ENCODE results near the gene POU2F1. TPM values are rescaled to one million over a fixed set of nuclear protein-coding genes. Genes with fewer than 3 reads are reported as not detected.

Gene POU2F1
- total RNA-seq, 1 donor from 2014 or later = 4.7 TPM

DNA sequence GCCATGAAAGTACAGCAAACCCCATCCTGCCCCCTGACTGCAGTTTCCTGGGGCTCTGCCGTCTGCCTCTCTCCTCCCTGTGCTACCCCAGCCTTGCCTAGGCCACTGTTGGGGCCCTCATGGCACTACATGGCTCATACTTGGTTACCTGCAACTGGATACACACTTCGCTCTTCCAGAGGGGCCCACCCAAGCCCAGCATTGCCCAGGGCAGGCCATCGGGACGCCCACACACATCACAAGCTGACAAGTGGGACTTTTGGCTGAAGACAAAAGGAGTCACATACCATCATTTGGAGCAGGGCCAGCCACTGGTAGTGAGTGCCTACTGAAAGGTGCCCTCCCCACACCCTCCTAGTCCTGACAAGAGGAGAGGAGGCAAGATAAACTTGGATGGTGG lies 214.8 kb downstream of the POU2F1 start:
- DNase-seq (ENCODE audit: low spot score) = no peak
- ATAC-seq = no peak

DNA sequence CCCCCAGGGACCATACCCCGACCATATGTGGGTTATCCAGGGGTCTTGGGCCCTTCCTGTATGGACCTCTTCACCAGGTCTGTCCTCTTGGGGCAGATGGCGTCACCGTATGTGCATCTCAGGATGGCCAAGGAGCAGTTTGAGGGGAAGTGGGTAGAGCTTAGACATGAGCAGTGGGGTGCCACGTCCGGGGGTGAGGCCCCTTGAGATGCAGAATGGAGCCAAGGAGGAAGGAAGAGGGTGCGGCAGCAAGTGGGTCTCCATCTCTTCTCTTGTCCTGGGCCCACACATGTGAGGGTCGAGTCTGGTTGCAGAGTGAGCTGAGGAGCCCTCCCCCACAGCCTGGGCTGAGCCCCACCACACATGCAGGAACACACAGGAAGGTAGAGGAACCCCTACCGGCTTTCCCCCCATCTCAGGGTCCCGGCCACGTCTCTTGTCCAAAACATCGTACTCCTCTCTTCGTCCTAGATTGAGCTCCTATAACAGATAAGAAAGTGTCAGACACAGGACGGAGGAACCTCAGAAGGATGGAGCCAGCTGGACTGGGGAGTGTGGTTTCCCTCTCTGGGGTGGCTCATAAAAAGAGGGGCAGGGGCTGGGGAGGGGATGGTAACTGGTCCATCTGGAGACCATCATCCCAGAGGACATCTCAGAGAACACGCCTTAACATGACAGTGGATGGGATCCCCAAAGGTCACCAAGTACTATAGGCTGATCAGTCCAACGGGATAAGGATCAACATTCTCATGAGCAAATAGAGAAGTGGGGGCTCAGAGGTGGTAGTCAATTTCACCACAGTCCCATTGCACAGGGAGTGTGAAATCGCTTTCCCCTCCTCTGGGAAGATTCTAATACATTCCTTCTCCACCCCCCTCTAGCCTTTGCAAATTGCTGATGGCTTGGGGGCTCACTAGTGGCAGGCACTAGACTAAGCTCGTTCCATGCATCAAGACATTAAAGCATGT lies 217.8 kb downstream of the POU2F1 start:
- ATAC-seq = no peak

DNA sequence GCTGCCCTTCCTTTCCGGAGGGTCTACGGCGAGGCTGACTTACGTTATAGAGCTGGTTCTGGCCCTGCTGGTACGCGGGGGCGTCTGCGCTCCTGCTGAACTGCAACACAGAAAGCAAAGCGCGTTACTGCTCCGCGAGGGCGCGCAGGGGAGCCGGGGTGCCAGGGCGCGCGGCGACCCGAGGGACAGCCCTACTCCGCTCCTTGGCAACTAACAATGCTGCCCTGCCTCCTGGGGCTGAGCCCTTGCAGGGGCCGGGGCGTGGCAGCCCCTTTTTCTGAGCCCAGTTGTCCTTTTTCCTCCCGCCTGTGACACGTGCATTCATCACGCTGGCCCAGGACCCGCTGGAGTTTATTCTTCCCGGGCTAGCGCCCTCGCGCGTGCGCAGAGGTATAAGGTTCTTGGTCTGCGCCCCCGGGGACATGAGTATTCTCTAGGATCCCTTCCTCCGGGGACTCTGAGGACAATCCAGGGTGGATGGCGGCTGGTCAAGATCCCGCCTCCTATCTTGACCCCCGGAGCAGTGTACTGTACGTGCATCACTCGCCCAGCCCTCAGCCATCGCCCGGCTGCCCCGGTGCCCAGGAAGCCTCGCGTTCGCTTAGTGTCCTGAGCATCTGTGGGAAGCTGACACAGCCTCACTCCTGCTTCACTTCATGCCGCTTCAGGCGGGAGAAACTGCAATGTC lies 218.8 kb downstream of the POU2F1 start:
- DNase-seq (ENCODE audit: low spot score) = no peak
- ATAC-seq = peak; percentile 52

More for the DNA sequence above, 217.8 kb downstream of the POU2F1 start:
- DNase-seq (ENCODE audit: low spot score) = no peak

DNA sequence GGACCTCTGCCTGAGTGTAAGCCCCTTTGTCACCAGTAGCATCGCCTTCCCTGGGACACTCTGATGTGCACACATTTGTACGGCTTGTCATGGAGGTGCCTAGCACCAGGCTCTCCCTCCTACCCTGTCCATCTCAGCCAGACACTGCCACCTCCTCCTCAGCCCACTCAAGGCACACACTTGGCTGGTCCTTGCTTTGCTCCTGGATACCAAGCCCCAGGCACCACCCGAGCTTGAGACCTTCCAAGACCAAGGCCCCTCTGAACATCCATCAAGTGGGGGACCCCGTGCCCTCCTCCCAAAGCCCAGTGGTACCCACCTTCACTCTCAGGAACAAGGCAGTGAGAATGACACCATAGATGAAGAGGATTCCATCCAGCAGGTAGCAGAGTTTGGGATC lies 219.7 kb downstream of the POU2F1 start:
- no peak for DNase-seq (ENCODE audit: low spot score)
- ATAC-seq = no peak

DNA sequence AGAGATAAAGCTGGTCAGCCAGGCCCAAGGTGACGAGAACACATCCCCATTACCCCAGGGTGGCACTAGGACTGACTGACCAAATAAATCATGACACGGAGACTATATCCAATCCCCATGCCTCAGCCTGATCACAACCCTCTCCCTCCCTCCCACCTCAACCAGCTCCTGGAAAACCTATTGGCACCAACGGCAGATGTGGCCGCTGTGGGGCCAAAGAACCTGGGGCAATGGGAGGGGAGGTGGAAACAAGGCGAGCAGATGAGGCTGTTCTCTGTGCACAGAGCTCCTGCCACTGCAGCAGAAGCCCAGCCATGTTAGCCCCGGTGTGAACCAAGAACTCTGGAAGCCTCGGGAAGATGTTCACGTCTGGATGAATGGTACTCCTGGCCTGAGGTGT lies 220.1 kb downstream of the POU2F1 start:
- no peak for ATAC-seq
- DNase-seq (ENCODE audit: low spot score) = no peak

DNA sequence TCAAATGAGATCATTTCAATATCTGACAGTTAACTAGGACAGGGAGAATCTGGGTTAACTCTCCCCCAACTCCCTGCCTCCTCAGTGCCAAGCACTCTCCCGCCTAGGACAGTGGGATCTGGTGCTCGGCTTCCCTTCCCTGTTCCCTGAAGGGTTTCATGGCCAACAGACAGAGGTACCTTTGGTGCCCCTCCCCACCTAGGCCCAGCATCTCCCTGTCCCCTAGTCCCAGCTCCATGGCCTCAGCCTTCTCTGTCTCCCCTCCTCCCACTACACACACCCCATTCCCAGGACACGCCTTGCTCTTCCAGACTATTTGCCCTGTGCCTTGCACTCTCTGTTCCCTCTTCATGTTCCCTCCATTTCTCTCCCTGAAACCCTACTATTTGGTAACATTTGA lies 220.5 kb downstream of the POU2F1 start:
- DNase-seq (ENCODE audit: low spot score) (no peak), ATAC-seq (no peak)

DNA sequence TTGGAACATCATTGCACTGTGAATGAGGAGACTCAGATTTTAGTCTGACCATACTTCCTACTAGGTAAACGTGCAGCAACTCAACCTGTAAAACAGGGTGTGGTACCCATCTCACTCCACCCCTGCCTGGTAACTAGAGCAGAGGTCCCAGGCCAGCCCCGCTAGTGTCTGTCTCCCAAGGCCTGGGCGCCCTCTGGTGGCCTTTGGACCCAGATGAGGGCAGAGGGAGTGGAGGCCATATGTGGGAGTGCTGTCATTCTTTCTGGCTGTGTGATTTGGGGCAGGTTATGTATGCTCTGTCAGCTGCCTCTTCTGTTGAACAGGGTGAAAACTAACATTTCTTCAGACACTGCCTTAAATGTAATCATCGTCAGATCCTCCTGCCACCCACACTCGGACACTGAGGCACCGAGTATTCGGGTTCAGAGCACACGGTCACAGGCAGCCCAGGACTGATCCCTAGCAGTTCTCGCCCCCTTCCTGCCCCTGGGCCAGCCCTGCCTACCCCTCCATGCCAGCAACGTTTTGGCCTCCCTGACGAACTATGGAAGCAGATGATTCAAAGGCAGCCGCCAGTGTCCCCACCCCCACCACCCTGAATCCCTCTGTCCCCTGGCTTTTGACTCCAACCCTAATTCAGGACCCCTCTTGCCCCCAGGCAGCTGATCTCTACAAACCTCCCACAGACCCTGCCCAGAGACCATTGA lies 221.6 kb downstream of the POU2F1 start:
- ATAC-seq = peak; percentile 98

DNA sequence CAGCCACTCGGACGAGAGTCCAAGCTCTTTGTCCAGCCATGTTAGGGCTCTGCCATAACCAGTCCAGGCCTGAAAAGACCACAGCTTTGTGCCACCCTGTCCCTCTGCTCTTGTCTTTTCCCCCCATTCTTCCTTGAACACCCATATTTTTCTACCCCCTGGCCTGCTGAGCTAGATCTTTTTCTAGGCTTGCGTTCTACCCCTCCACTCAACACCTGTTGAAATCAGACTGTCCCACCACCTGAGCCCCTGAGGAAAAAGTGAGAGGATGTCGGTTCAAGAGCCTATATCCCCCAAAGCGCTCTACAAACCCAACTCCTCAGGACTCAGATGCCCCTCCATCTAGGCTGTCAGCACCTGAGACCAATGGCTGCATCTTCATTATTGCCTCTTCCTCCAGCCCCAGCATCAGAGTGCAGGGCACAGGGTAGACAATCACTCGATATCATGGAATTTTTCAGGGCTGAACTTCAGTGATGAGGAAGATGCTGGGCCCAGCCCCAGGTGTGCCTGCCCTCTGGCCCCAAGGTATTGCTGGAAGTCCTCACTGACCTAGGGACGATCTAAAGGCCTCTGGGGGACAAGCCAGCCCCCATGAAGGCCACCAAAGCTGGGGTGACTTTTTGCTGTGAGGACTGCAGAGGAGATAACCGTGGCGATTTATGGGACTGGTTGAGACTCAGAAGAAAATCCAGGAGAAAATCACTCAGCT lies 222.3 kb downstream of the POU2F1 start:
- no peak for ATAC-seq
- no peak for DNase-seq (ENCODE audit: low spot score)

More for the DNA sequence above, 221.6 kb downstream of the POU2F1 start:
- peak; percentile 83 for DNase-seq (ENCODE audit: low spot score)

DNA sequence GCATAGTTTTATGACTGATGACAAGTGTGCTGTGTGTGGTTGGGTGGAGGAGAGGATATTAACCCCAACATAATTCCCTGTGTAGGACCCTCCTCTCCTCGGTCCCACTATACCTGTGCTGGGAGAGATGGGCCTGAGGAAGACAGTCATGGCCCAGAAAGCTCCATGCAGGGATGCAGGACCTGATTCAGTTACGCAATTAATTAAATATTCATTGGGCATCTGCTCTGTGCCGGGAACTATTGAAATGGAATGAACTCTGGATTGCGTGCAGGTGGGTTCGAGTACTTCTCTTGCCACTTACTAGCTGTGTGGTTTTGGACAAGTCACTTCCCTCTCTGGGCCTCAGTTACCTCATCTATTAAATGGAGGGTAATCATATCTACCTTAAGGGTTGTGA lies 223.1 kb downstream of the POU2F1 start:
- no peak for ATAC-seq
- DNase-seq (ENCODE audit: low spot score) = peak; percentile 19

DNA sequence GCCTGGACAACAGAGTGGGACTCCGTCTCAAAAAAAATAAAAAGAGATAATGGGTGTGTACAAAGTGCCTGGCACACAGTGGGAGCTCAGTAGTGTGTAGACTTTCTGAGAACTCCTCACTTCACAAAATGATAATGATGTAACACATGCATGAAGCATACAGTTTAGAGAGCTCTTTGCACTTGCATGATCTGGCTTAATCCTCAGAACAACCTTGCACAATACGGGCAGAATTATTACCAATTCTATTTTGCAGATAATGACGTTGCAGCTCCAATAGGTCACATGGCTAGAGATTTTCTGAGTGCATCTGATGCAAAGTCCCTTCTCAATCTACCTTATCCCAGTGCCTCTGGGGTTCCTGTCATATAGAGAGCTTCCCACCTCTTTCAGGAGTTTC lies 226.3 kb downstream of the POU2F1 start:
- ATAC-seq (no peak), DNase-seq (ENCODE audit: low spot score) (no peak)

DNA sequence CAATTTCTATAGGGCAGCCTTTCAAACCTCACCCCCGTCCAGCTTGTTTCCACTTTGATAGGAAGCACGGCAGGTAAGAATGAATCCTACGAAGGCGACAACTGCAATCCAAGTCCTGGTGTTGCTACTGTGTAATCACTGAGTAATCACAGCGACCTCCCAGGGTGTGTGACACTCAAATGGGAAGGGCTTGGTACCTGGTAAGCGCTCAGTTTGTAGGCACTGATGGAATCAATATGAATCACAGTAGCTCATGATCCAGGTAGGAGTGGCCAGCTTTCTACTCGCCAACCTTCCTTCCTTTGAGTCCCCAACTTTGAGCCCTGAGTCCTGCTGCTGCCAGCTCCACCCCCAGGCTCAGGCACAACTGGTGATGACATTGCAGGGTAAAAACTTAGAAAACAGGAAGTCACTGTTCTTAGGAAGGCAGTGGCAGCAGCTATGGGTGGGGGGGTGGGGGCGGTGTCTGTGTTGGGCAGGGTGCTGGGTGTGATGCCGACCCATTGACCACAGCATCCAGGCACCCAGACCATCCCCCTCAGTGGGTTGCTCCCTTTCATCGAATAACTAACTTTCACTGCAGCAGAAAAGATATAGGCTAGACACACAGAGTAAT lies 226.9 kb downstream of the POU2F1 start:
- DNase-seq (ENCODE audit: low spot score) = no peak
- peak; percentile 53 for ATAC-seq

DNA sequence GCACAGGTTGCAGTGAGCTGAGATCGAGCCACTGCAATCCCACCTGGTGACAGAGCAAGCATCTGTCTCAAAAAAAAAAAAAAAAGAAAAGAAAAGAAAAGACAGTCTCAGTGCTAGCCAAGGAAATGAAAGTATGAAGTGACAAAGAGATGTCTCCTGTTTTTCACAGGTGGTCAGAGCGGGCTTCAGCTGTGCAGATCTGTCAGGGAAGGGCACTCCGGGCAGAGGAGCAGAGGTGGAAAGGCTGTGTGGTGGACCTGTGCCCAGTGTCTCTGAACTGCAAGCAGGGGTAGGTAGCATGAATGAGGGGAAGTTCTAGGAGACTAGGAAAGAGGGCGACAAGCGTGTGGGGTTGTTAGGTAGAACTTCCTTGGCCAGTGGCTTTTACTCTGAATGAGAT lies 230.2 kb downstream of the POU2F1 start:
- DNase-seq (ENCODE audit: low spot score) (no peak), ATAC-seq (no peak)

DNA sequence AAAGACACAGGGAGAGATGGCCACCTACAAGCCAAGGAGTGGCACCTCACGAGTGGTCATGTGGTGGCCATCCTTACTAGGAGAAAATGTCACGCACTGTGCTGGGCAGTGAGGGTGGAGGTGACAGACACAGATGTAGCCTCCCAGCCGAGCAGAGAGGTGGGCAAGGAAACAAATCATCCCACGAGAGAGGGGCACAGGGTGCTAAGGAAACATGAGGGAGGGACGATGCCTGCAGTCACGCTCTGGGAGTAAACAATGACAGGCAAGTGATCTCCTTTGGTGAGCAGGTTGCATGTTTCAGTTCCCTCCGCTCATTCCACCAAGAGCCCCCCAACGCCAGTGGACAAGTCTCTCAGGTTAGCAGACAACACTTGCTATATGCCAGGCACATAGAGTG lies 231.8 kb downstream of the POU2F1 start:
- no peak for DNase-seq (ENCODE audit: low spot score)
- no peak for ATAC-seq

DNA sequence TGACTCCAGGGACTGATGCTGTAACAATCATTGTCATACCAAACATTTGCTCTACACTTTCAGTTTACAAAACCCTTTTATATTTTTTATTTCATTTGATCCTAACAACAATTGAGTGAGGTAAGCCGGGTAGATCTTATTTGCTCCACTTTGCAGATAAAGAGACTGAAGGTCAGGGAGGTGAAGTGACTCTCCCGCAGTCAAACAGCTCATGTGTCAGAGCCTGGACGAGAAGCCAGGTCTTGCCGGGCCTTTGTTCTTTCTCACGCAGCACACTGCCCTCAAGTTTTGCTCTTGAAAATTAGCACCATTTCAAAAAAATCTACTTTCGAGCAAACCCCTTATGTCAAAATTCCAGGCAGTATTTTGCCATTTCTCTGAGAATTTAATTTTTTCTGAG lies 232.4 kb downstream of the POU2F1 start:
- ATAC-seq (no peak), DNase-seq (ENCODE audit: low spot score) (no peak)

DNA sequence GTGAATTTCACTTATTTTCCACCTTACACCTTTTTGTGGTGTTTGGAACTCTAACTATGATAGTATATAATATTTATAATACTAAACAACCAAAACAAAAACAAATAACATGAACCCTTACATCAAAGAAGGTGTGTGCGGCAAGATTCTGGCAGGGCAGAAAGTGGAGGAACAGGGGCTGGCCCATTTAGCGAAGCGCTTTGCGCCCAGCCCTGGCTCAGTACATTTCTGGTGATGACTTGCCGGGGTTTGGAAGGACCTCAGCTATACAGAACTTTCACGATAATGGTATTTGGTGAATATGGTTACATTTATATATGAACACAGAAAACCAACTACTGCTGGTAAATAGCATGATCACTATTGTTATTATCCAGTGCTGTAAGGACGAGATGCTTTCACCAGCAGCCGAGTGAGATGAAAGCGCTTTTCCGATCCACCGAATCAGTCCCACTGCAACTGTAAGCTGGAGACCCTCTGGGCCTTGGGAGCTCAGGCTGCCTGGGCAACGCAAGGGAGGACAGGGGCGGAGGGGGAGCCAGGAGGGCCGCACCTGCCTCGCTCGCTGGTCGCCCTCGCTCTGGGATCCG lies 233.7 kb downstream of the POU2F1 start:
- no peak for ATAC-seq
- DNase-seq (ENCODE audit: low spot score) = no peak

DNA sequence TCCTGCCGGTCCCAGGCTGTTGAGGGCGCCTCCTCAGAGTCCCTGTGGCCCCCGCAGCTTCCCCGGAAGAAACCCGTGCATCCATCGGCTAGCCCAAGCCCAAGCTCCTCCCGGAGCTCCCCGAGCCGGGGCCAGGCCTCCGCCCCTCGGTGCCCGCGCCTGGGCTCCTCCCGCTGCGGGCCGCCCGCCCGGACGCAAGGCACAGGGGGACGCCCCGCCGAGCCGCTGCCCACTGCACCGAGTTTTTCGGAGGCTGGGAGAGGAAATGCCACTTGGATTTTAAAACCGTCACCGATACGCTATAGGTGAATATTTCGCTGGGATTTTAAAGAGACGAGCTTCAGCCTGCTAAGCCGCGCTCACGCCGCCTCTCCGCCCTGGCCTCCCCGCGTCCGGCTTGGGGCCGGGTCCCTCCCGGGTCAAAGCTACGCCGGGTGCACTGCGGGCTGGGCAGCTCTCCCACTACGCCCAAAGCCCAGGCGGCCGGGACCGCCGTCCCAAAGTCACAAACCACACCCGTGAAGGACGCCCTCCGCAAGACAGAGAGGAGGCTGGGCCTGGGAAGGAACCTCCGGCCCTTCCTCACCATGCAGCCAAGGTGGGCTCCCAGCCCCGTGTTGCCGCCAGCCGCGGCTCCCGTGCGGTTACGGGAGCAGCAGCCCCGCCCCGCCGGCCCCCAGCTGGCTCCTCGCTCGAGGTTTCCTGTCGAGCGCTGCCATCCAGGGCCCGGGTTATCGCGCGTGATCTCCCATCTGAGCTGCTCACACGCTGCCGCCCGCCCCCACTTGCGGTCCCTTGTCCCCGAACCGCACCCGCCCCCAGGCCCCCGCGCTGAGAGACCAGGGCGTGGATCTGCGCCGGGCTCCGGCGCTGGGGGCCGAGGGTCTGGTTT lies 234.5 kb downstream of the POU2F1 start:
- peak; percentile 70 for DNase-seq (ENCODE audit: low spot score)
- peak; percentile 90 for ATAC-seq

DNA sequence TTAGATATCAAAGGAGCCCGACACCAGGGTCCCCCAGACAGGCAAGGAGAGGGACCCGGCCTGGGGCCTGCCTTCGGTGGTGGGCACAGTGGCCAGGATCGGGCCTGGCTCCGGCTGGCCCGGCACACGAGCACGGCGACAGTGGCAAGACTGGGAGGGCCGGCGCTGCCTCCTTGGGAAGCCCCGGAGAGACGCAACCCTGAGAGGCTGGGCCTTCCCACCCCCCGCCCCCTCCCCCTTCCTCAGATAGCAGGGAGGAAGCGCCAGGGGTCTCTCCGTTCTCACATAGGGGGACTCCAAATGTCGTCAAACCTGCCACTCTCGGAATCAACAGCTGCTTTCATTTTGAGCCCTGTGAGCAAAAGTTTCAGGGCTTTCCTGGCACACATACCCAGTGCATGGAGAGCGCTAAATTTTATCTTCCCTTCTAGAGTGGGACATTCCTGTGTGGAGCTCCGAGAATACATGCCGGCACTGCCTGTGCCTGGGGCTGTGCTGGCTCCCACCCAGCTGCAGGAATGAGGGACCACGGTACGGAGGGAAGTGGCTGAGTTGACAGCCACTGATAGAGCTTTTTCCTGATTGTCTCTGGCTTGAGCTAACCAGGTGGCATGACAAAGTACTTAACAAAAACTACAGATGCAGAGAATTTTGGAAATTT lies 235.2 kb downstream of the POU2F1 start:
- DNase-seq (ENCODE audit: low spot score) (no peak), ATAC-seq (peak; percentile 59)

DNA sequence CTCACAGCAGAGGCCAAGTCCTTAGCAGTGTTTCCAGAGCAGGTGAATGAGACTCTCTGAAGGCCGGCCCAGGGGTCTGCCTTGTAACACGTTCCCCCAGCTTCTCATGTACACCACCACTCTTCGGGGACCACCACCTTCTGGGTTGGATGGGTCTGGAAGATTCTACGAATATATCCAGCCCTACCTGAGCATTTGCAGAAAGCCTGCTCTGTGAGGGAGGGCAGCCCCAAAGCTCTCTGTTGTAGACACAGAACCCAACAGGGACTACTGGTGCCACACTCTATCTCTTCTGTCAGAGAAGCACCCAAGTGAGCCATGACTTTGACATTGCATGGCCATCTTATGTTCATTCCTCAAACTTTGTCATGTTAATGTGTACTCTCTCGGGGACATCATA lies 235.8 kb downstream of the POU2F1 start:
- DNase-seq (ENCODE audit: low spot score) = no peak

More for the DNA sequence above, 235.8 kb downstream of the POU2F1 start:
- ATAC-seq = no peak
